ENCODE data around the gene CHPF.

DNA sequence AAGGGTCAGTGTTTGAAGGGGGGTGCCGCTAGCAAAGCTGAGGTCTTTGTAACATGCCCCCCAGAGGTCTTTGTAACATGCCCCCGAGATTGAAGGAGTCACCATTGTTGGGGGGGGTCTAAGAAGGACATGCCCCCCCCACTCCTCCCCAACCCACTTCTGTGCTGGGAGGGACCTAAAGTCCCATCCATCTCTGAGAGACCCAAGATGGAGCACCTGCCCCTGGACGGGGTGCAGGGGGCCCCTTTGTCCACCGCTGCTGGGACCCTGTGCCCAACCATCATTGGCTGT is 35.2 kb downstream of the CHPF start:
- TF ChIP-seq, protein P1, sequence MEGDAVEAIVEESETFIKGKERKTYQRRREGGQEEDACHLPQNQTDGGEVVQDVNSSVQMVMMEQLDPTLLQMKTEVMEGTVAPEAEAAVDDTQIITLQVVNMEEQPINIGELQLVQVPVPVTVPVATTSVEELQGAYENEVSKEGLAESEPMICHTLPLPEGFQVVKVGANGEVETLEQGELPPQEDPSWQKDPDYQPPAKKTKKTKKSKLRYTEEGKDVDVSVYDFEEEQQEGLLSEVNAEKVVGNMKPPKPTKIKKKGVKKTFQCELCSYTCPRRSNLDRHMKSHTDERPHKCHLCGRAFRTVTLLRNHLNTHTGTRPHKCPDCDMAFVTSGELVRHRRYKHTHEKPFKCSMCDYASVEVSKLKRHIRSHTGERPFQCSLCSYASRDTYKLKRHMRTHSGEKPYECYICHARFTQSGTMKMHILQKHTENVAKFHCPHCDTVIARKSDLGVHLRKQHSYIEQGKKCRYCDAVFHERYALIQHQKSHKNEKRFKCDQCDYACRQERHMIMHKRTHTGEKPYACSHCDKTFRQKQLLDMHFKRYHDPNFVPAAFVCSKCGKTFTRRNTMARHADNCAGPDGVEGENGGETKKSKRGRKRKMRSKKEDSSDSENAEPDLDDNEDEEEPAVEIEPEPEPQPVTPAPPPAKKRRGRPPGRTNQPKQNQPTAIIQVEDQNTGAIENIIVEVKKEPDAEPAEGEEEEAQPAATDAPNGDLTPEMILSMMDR (conservative IDR thresholded peaks at IDR 0.05; ENCODE audit: low read depth, low read length): no peak
- no peak for TF ChIP-seq EZH2 (IDR thresholded peaks at IDR 0.05; ENCODE audit: borderline replicate concordance, low read depth, low read length, poor library complexity, severe bottlenecking)

Measured in A673 (cell line).